ENCODE data around the gene B4GALNT1.

- TF ChIP-seq, protein P1, sequence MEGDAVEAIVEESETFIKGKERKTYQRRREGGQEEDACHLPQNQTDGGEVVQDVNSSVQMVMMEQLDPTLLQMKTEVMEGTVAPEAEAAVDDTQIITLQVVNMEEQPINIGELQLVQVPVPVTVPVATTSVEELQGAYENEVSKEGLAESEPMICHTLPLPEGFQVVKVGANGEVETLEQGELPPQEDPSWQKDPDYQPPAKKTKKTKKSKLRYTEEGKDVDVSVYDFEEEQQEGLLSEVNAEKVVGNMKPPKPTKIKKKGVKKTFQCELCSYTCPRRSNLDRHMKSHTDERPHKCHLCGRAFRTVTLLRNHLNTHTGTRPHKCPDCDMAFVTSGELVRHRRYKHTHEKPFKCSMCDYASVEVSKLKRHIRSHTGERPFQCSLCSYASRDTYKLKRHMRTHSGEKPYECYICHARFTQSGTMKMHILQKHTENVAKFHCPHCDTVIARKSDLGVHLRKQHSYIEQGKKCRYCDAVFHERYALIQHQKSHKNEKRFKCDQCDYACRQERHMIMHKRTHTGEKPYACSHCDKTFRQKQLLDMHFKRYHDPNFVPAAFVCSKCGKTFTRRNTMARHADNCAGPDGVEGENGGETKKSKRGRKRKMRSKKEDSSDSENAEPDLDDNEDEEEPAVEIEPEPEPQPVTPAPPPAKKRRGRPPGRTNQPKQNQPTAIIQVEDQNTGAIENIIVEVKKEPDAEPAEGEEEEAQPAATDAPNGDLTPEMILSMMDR (IDR thresholded peaks at IDR 0.05), result no peak
- TF ChIP-seq HES2 (IDR thresholded peaks at IDR 0.05), result no peak
- TF ChIP-seq POLR2A (IDR thresholded peaks at IDR 0.05; ENCODE audit: low read length), result no peak
- no peak for TF ChIP-seq PHF8 (IDR thresholded peaks at IDR 0.05; ENCODE audit: borderline replicate concordance, low read depth)
- TF ChIP-seq EP300 (IDR thresholded peaks at IDR 0.05), result no peak
- no peak for TF ChIP-seq ESRRA (IDR thresholded peaks at IDR 0.05; ENCODE audit: borderline replicate concordance, low read length)
- TF ChIP-seq JUNB (IDR thresholded peaks at IDR 0.05), result no peak
- TF ChIP-seq CHD4 (IDR thresholded peaks at IDR 0.05; ENCODE audit: borderline replicate concordance), result no peak
- no peak for TF ChIP-seq USF2 (IDR thresholded peaks at IDR 0.05)
- no peak for TF ChIP-seq SMC3 (IDR thresholded peaks at IDR 0.05)
- TF ChIP-seq, protein P2, sequence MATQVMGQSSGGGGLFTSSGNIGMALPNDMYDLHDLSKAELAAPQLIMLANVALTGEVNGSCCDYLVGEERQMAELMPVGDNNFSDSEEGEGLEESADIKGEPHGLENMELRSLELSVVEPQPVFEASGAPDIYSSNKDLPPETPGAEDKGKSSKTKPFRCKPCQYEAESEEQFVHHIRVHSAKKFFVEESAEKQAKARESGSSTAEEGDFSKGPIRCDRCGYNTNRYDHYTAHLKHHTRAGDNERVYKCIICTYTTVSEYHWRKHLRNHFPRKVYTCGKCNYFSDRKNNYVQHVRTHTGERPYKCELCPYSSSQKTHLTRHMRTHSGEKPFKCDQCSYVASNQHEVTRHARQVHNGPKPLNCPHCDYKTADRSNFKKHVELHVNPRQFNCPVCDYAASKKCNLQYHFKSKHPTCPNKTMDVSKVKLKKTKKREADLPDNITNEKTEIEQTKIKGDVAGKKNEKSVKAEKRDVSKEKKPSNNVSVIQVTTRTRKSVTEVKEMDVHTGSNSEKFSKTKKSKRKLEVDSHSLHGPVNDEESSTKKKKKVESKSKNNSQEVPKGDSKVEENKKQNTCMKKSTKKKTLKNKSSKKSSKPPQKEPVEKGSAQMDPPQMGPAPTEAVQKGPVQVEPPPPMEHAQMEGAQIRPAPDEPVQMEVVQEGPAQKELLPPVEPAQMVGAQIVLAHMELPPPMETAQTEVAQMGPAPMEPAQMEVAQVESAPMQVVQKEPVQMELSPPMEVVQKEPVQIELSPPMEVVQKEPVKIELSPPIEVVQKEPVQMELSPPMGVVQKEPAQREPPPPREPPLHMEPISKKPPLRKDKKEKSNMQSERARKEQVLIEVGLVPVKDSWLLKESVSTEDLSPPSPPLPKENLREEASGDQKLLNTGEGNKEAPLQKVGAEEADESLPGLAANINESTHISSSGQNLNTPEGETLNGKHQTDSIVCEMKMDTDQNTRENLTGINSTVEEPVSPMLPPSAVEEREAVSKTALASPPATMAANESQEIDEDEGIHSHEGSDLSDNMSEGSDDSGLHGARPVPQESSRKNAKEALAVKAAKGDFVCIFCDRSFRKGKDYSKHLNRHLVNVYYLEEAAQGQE (IDR thresholded peaks at IDR 0.05), result no peak
- TF ChIP-seq MYC (IDR thresholded peaks at IDR 0.05; ENCODE audit: borderline replicate concordance, low read length), result no peak
Observed at GRCh38 chr12:57584050-57584449, 49.0 kb downstream of the B4GALNT1 start.

All from A549 (cell line).